ENCODE data around the gene RYR2.
"Not testable (repeated sequence)": the region's sequence is repeated elsewhere in the genome, so short reads cannot be mapped to it uniquely, and the experiment has no call there.

Gene RYR2

GRCh38 chr1:237149857-237150256 is 107.9 kb downstream of the RYR2 start:
- no peak overlapping the region for H3K4me3 ChIP-seq (ENCODE audit: low read depth, low read length)
- TF ChIP-seq CTCF (IDR thresholded peaks at IDR 0.05; ENCODE audit: borderline replicate concordance, insufficient read depth, low read depth, low read length), result no peak

GRCh38 chr1:237151979-237152378 is 110.0 kb downstream of the RYR2 start:
- not testable (repeated sequence) for H3K4me3 ChIP-seq (ENCODE audit: low read depth, low read length)

- no peak overlapping the region for H3K4me3 ChIP-seq (ENCODE audit: low read depth, low read length)
- TF ChIP-seq CTCF (IDR thresholded peaks at IDR 0.05; ENCODE audit: borderline replicate concordance, insufficient read depth, low read depth, low read length), result no peak
Observed at GRCh38 chr1:237152506-237153335, 110.7 kb downstream of the RYR2 start.

GRCh38 chr1:237154157-237154556 is 112.2 kb downstream of the RYR2 start:
- no peak overlapping the region for H3K4me3 ChIP-seq (ENCODE audit: low read depth, low read length)
- no peak for TF ChIP-seq CTCF (IDR thresholded peaks at IDR 0.05; ENCODE audit: borderline replicate concordance, insufficient read depth, low read depth, low read length)

GRCh38 chr1:237164406-237165352 is 122.7 kb downstream of the RYR2 start:
- no peak overlapping the region for H3K4me3 ChIP-seq (ENCODE audit: low read depth, low read length)
- TF ChIP-seq CTCF (IDR thresholded peaks at IDR 0.05; ENCODE audit: borderline replicate concordance, insufficient read depth, low read depth, low read length), result no peak

- H3K4me3 ChIP-seq (ENCODE audit: low read depth, low read length), result no peak overlapping the region
- no peak for TF ChIP-seq CTCF (IDR thresholded peaks at IDR 0.05; ENCODE audit: borderline replicate concordance, insufficient read depth, low read depth, low read length)
Observed at GRCh38 chr1:237166086-237166485, 124.1 kb downstream of the RYR2 start.

- no peak for TF ChIP-seq CTCF (IDR thresholded peaks at IDR 0.05; ENCODE audit: borderline replicate concordance, insufficient read depth, low read depth, low read length)
- no peak overlapping the region for H3K4me3 ChIP-seq (ENCODE audit: low read depth, low read length)
Observed at GRCh38 chr1:237166593-237167101, 124.7 kb downstream of the RYR2 start.
